HG02970 (cell line): ENCODE results near the gene AVPR2.

ENCODE experiments used
- ATAC-seq: cut with Tn5 transposase; IDR thresholded peaks from one replicate; pipeline ENCODE4 v1.9.1; 2021; ENCODE audit warnings: mild to moderate bottlenecking, moderate library complexity, moderate number of reproducible peaks; ENCODE audit not compliant: unreplicated experiment, low FRiP score

Gene AVPR2

GRCh38 chrX:153903991-153904957 is at the start of gene AVPR2:
AVPR2 (plus strand) TSS chrX:153904673; CDS start chrX:153905146, 473 bp downstream.
- no peak for ATAC-seq

GRCh38 chrX:153854702-153855101 is 49.8 kb upstream of the AVPR2 start:
- ATAC-seq = no peak

- ATAC-seq = no peak
Observed at GRCh38 chrX:153857348-153857903, 47.0 kb upstream of the AVPR2 start.

GRCh38 chrX:153861151-153861550 is 43.3 kb upstream of the AVPR2 start:
- no peak for ATAC-seq

DNA sequence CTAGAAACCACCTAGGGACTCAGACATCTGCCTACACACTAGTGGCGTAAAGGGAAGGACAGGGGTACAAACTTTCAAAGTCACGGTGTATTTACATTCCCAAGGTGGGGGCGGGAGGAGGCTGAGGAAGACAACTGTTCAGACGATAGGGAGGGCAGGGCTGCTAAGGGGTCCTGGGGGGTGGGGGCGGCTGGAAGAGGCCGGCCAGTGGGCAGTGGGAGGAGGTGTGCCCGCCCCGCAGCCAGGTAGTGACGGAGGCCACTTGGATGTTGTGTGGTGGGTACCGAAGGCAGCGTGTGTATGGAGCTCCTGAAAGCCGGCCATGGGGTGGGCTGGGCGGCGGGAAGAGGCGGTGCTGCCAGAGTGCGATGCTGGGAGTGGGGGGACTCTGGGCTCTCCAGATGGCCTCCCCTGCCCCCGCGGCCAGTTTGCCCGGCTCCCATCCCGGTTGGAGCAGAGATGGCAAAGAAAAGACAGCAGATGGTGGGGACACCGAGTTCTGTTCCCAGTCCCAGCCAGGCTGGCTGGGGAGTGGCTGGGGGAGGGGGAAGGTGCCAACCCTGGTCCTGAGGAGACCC is 42.7 kb upstream of the AVPR2 start:
- ATAC-seq = no peak

GRCh38 chrX:153862369-153863250 is 41.9 kb upstream of the AVPR2 start:
- ATAC-seq = no peak

DNA sequence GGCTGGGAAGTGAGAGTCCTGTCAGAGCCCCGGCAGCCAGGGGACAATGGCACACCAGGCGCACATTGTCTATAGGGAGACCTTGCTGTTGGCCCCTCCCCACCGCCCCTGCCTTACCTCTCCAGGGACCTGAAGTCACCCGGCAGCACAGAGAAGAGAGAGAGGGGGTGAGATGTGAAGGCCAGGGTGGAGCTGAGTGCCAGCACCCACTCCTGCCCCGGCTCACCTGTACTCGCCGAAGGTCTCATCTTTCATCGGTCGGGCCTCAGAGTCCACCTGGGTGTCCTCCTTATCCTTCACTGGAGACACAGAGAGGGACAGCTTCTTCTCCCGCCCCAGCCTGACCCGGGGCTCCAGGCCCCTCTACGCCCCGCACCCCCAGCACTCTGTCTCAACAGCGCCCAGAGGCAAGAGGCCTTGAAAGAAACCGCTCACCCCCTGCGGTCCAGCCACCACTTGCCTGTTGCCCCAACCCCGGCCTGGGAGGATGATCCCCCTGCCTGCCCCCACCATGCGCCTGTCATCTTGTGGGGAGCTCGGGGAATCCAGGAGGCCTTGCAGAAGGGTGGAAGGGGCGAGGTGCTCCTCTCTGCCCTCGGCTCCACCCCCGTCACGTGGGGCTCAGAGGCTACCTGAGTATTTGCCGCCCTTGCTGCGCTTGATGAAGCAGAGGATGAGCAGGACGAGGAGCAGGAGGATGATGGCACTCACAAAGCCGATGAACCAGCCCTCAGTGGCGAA is 41.1 kb upstream of the AVPR2 start:
- no peak for ATAC-seq

GRCh38 chrX:153864101-153864500 is 40.4 kb upstream of the AVPR2 start:
- ATAC-seq = no peak

- no peak for ATAC-seq
Observed at GRCh38 chrX:153864561-153865320, 39.7 kb upstream of the AVPR2 start.

DNA sequence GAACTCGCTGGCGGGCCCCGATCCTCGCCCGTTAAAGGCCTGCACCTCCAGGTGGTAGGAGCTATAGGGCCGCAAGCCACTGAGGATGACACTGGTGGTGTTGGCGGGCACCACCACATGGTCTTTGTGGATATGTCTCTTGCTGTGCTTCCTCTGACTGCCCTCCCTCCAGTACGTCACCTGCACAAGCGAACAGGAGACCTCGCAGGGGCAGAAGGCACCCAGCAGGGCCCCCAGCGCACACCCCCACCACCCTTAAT is 39.2 kb upstream of the AVPR2 start:
- no peak for ATAC-seq

DNA sequence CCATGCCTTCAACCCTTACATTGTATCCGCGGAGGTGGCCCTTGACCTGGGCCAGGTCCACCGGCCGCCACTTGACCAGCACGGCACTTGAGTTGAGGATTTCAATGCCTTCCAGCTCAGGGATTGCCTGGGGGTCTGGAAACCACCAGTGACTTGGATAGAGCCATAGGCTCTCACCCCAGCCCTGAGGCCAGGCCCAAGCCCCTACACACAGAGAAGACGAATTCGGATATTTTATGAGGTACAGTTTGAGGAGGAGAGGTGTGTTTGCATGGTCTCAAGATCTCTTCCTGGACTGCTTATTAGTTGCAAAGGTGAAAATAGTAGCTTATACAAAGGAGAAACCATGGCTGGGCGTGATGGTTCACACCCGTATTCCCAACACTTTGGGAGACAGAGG is 38.8 kb upstream of the AVPR2 start:
- no peak for ATAC-seq

DNA sequence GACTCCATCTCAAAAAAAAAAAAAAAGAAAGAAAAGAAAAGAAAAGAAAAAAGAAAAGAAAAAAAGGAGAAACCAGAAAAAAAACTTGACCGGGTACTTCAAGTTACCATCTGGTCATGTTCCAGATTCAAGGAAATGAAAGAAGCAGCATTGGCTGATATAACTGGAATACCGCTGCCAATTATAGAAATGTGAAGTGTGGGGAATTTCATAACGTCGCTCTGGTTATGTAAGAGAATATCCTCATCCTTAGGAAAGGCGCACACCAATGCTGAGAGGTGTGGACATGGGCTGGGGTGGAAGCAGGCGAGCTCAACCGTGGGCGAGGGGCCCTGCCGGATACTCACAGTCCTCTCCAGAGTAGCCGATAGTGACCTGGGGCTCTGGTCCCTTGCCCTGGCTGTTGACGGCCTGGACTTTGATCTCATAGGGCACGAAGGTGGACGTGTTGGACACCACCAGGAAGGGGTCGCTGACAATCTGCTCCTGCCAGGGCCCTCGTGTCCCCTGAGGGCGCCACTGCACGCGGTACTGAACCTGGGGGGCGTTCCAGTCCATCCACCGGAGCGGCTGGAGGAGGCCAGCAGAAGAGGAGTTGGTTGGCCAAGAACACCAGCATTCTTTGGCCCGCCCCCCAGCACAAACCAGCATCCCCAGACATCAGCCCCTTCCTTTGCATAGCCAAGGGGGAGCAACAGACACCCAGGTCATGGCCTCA is 38.0 kb upstream of the AVPR2 start:
- ATAC-seq = no peak

DNA sequence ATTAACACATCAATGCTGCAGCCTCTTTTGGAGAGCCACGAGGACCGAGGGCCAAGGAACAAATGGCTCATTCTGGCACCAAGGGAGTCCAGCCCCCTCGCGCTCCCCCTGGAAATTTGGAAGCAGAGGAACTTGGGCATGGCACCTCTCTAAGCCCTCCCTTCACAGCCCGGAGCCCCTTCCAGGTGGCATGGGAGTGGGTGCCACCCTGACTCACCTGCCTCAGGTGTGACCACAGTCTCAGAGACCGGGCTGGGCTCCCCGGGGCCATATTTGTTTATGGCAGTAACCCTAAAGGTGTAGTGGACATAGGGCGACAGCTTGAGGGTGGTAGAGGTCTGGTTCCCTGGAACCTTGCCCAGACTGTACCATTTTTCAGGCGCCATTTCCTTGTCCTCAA is 37.3 kb upstream of the AVPR2 start:
- ATAC-seq = no peak

GRCh38 chrX:153867671-153868070 is 36.8 kb upstream of the AVPR2 start:
- no peak for ATAC-seq

GRCh38 chrX:153868576-153869472 is 35.6 kb upstream of the AVPR2 start:
- no peak for ATAC-seq

- no peak for ATAC-seq
Observed at GRCh38 chrX:153869473-153870287, 34.8 kb upstream of the AVPR2 start.

GRCh38 chrX:153870288-153870690 is 34.2 kb upstream of the AVPR2 start:
- ATAC-seq = no peak
